Non-pigmented ciliary epithelial cell (primary cell): ENCODE results near the gene EIF2AK3.
"Not testable (repeated sequence)": the region's sequence is repeated elsewhere in the genome, so short reads cannot be mapped to it uniquely, and the experiment has no call there.

Source experiments
- DNase-seq: peaks from one replicate; pipeline ENCODE4 v3.0.0-alpha.2; 2010; ENCODE audit warnings: low read depth

EIF2AK3 gene

DNA sequence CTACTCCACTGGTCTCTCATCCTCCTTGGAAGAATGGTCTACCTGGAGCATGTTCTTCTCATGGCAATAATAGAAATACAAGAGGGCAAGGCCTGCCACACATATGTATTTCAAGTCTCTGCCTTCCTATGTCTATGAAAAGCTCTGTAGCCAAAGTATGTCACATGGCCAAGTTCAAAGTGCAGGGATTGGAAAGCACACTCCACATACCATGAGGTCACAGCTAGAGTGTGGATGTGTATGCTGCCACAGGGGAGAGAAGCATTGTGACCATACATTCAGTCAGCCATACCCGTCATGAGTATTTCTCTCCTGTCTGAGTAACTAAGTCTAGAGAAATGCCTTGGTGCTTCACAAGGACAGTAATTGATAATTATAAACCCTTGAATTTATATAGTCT lies 8.8 kb upstream of the EIF2AK3 start:
- no peak for DNase-seq

DNA sequence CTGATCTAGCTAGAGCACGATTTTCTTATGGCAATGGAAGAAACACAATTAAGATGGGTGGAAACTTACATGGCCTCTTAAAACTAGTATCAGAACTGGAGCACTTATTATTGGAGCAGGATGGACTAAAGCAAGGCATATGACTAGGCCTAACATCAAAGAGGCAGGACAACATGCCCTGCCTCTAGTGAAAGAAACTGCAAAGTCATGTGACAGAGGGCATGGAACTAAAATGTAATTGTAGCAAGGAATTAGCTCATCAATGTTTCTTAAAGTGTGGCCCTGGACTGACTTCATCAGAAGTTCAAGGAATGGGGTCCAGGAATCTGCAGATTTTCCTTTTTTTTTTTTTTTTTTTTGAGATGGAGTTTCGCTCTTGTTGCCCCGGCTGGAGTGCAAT lies 5.3 kb upstream of the EIF2AK3 start:
- DNase-seq, result no peak

GRCh38 chr2:88628571-88628939 lies 1.3 kb upstream of the EIF2AK3 start:
- no peak for DNase-seq

GRCh38 chr2:88627856-88628570 lies 749 bp upstream of the EIF2AK3 start:
- DNase-seq, result peak; percentile 86

DNA sequence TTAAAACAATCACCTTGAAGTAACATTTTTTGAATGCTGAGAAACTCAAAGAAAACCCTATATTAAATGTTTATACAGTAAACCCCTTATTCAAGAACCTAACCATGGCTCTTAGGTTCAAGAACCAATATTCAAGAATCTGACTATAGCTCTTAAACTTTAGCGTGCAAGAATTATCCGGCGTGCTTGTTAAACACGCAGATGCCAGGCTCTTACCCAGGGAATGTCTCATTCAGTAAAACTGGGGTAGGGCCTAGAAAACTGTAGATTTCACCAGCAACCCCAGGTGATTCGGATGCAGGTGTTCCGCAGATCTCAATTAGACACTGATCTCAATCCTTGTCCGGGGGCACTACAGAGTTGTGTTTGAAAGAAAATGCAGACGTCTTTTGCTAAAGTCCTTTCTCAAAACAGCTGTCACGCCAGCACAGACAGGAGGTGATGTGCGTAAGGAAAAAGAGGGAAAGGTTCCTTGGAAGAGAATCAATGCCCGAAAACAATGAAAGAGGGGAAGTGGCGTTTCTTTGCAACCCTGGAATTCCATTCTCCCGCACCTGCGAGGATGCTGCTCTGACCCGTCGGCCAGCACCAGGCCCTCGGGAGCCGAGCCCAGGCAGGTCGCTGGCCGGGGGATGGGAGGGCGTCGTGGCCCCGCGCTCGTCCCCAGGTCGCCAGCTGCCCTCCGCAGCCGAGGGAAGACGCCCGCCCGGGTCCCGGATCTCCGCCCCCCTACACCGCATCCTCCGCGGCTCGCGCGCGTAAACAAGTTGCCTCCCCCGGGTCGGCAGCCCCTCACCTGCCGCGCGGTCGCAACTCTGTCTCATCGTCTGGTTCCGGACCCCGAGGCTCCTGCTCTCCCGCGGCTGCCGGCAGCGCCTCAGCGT lies 851 bp downstream of the EIF2AK3 start:
- DNase-seq, result no peak

DNA sequence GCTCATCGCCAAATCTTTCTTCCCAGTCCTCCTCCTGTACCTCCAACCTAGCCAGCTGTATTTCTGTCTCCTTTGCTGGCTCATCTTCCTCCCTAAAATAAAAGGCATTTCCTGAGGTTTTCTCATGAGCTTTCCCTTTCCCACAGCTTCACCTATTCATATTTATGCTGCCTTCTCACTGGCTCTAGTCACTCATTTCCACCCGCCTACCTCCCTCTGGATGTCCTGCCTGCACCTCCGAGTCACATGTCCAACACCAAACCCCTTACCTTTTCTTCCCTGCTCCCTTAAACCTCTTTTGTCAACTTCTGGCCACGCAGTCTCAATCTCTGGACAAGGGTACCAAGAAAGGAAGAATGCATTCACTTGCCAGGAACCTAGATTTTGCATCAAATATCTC lies 2.8 kb downstream of the EIF2AK3 start:
- DNase-seq, result no peak

- not testable (repeated sequence) for DNase-seq
Measured at GRCh38 chr2:88623831-88624465, 3.3 kb downstream of the EIF2AK3 start.

GRCh38 chr2:88622307-88622706 lies 5.0 kb downstream of the EIF2AK3 start:
- no peak for DNase-seq

DNA sequence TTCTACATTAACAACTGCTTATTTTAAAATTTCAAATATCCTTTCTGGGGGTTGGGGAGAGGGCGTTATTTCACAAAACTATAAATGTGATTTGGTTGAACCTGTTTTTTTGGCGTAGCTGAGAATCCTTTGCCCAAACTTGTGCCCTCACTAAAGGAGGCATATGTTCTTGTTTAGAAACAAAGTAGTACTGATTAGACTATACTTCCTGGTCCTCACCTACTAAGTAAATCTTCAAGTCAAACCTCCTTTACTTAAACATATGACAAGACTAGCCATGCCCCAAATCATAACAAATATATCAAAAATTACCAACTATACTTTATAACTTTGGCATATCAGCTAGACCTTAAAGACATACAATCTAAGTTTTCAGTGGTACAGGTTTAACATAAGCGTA lies 5.8 kb downstream of the EIF2AK3 start:
- no peak for DNase-seq

GRCh38 chr2:88620015-88620414 lies 7.2 kb downstream of the EIF2AK3 start:
- no peak for DNase-seq

DNA sequence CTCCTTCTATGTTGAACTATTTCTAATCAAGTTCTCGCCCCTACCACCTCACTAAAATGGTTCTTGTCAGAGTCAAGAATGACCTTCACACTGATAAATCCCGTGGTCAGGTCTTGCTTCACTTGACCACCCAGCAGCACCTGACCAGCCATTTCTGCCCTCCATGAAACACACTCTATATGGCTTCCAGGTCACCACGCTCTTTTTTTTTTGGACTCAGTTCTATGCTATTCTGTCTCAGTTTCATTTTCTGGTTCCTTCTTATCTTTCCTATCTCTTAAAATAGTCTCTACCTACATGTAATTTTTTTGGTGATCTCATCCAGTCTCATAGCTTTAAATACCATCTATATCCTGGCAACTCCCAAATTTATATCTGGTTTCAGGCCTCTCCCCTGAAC lies 11.4 kb downstream of the EIF2AK3 start:
- DNase-seq, result no peak

GRCh38 chr2:88614497-88615157 lies 12.6 kb downstream of the EIF2AK3 start:
- DNase-seq, result no peak

DNA sequence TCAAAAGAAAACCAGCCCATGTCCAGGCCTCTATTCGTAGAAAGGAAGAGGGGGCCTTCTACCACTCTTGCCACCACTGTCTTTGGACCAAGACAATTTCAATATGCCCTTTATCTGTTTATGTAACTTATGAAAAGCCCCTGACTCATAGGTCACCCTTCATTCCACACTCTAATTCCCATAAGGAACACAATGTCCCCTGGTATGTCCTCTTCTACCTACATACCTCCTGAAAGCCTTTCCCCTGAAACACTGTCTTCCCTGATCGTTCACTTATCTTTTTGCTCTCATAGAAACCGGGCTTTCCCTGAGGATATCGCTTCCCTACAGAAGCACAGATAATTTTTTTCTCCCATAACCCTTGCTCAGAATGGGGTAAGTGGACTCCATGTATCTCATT lies 13.3 kb downstream of the EIF2AK3 start:
- no peak for DNase-seq

- DNase-seq, result no peak
Measured at GRCh38 chr2:88608184-88608583, 19.1 kb downstream of the EIF2AK3 start.

DNA sequence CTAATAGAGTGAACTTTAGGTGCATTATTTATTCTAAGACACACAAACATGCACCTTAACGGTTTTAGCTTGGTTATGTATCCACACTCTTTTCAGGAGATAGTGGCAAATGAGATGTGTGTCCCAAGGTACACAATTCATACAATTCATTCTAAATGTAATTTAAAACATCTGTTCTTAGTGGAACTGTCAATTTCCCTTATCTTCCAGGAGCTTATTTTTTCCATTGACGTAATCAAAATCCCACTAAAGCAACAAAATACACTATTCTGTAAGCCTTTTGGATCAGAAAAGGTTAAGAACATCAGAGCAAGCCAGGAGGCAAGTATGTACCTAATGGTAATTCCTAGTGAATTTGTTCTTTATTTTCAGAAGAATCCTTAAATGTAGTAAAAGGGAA lies 19.8 kb downstream of the EIF2AK3 start:
- DNase-seq, result no peak

DNA sequence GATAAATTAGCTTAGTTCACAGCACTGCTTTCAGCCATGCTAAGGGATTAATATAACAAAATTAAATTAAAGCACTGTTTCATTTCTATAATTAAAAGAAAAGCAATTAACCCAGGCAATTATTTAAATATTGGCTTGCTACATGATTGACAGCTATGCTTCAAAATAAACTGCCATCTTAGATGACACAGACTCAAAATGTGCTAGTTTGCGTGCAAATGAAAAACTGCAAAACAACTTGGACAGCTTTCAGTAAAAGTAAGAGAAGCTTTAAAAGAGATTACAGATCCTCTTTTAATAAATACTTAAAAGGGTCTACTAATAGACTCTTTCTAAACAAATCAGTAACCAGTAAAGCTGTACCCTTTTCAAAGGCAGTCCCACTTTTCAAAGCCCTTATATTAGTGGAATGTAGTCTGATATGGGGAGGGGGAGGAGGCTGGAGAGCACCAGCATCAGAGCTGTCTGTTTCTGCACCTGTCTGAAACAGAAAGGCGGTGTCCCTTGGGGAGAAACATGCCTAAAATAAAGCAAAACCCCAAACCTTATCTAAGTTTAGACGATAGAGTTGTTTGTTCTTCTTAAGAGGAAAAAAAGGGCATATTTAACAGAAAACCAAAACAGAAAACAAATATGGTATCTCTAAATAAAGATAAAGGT lies 20.8 kb downstream of the EIF2AK3 start:
- DNase-seq, result no peak

DNA sequence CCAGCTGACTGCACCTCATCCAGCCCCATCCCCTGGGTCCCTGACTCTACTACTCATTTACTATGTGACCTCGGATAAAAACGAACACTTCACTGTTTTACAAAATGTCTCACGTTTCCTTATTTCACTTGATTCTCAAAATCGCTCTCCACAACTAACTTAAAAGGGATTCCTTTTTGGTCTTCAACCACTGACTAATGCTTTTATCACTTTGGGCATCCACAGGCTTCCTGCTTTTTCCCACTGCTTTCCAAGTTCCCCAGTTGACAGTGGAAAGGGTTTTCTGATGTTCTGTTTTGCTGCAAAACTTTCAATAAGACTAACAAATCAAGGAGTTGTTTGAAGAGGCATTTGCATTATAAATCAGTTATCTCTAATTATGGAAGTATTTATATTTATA lies 24.1 kb downstream of the EIF2AK3 start:
- no peak for DNase-seq

DNA sequence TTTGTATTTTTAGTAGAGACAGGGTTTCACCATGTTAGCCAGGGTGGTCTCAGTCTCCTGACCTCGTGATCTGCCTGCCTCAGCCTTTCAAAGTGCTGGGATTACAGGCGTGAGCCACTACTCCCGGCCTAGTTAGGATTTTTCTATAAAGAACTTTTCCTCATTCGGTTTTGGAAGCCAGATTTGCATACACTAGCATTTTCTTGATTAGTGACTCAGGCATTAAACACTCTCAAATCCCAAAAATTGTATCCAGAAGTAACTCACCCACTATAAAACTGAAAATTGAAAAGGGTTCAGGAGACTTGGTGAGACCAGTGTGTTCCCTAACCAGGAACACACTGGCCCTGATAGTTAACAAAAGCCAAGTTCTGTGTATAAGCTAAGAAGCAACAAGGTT lies 25.2 kb downstream of the EIF2AK3 start:
- no peak for DNase-seq

GRCh38 chr2:88601286-88601685 lies 26.0 kb downstream of the EIF2AK3 start:
- DNase-seq, result no peak

DNA sequence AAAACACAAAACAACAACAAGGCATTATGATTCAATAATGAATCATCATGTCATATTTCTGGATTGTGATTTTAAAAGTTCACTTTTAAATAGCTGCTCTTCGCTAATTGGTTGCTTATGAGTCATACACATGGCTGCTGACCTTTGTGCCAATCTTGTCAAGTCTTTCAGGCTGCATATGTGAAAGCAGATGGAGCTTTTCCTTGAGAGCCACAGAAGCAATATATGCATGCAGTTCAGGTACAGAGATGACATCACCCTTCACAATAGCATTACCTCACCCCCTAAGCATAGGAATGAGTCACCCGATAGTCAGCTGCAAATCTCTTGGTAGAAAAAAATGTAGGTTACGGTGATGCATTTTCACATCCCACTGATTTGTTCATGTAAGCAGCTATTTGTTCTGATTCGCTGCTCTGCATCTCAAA lies 27.2 kb downstream of the EIF2AK3 start:
- peak; percentile 99 for DNase-seq

DNA sequence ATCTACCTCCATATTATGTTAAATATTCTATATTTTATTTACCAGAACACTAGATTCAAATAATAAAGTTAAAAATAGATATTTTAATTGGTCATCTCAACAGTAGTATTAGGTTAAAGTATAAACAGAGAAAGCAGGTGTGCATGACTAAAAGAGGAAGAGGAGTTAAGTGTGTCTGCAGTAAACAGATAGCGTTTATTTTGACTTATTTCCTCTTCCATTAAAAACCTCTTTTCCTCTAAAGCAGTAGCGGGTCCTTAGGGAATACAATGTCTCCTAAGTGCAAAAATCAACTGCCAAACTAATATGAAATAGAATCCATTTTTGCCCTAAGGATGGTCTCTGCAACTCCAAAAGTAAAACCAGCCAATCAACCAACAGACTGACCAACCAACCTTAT lies 27.7 kb downstream of the EIF2AK3 start:
- DNase-seq, result no peak

- DNase-seq, result no peak
Measured at GRCh38 chr2:88597168-88597567, 30.1 kb downstream of the EIF2AK3 start.
